Measurements from ENCODE around the gene IQSEC2. TPM values are rescaled to one million over a fixed set of nuclear protein-coding genes. Genes with fewer than 3 reads are reported as not detected.
A peak's percentile ranks its signal among the peaks of the same experiment; 100 is the strongest.

Gene IQSEC2
- total and polyA plus RNA-seq, 9 of the 15 experiments (the other 6 are each of a cell fraction or from before 2014, with no cell fraction given), result 2.7 to 41.8 (median 20.1) TPM

GRCh38 chrX:53257670-53258423 is 23.5 kb downstream of the IQSEC2 start (continued):
- no peak for TF ChIP-seq MECOM (CRISPR knock-in tag; IDR thresholded peaks at IDR 0.05)
- no peak for TF ChIP-seq MTF1 (CRISPR knock-in tag; IDR thresholded peaks at IDR 0.05; ENCODE audit: borderline replicate concordance)
- TF ChIP-seq ZNF668 (CRISPR knock-in tag; IDR thresholded peaks at IDR 0.05), result no peak
- TF ChIP-seq, protein P1, sequence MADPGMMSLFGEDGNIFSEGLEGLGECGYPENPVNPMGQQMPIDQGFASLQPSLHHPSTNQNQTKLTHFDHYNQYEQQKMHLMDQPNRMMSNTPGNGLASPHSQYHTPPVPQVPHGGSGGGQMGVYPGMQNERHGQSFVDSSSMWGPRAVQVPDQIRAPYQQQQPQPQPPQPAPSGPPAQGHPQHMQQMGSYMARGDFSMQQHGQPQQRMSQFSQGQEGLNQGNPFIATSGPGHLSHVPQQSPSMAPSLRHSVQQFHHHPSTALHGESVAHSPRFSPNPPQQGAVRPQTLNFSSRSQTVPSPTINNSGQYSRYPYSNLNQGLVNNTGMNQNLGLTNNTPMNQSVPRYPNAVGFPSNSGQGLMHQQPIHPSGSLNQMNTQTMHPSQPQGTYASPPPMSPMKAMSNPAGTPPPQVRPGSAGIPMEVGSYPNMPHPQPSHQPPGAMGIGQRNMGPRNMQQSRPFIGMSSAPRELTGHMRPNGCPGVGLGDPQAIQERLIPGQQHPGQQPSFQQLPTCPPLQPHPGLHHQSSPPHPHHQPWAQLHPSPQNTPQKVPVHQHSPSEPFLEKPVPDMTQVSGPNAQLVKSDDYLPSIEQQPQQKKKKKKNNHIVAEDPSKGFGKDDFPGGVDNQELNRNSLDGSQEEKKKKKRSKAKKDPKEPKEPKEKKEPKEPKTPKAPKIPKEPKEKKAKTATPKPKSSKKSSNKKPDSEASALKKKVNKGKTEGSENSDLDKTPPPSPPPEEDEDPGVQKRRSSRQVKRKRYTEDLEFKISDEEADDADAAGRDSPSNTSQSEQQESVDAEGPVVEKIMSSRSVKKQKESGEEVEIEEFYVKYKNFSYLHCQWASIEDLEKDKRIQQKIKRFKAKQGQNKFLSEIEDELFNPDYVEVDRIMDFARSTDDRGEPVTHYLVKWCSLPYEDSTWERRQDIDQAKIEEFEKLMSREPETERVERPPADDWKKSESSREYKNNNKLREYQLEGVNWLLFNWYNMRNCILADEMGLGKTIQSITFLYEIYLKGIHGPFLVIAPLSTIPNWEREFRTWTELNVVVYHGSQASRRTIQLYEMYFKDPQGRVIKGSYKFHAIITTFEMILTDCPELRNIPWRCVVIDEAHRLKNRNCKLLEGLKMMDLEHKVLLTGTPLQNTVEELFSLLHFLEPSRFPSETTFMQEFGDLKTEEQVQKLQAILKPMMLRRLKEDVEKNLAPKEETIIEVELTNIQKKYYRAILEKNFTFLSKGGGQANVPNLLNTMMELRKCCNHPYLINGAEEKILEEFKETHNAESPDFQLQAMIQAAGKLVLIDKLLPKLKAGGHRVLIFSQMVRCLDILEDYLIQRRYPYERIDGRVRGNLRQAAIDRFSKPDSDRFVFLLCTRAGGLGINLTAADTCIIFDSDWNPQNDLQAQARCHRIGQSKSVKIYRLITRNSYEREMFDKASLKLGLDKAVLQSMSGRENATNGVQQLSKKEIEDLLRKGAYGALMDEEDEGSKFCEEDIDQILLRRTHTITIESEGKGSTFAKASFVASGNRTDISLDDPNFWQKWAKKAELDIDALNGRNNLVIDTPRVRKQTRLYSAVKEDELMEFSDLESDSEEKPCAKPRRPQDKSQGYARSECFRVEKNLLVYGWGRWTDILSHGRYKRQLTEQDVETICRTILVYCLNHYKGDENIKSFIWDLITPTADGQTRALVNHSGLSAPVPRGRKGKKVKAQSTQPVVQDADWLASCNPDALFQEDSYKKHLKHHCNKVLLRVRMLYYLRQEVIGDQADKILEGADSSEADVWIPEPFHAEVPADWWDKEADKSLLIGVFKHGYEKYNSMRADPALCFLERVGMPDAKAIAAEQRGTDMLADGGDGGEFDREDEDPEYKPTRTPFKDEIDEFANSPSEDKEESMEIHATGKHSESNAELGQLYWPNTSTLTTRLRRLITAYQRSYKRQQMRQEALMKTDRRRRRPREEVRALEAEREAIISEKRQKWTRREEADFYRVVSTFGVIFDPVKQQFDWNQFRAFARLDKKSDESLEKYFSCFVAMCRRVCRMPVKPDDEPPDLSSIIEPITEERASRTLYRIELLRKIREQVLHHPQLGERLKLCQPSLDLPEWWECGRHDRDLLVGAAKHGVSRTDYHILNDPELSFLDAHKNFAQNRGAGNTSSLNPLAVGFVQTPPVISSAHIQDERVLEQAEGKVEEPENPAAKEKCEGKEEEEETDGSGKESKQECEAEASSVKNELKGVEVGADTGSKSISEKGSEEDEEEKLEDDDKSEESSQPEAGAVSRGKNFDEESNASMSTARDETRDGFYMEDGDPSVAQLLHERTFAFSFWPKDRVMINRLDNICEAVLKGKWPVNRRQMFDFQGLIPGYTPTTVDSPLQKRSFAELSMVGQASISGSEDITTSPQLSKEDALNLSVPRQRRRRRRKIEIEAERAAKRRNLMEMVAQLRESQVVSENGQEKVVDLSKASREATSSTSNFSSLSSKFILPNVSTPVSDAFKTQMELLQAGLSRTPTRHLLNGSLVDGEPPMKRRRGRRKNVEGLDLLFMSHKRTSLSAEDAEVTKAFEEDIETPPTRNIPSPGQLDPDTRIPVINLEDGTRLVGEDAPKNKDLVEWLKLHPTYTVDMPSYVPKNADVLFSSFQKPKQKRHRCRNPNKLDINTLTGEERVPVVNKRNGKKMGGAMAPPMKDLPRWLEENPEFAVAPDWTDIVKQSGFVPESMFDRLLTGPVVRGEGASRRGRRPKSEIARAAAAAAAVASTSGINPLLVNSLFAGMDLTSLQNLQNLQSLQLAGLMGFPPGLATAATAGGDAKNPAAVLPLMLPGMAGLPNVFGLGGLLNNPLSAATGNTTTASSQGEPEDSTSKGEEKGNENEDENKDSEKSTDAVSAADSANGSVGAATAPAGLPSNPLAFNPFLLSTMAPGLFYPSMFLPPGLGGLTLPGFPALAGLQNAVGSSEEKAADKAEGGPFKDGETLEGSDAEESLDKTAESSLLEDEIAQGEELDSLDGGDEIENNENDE (IDR thresholded peaks at IDR 0.05; ENCODE audit: low read depth, low read length), result no peak
- no peak for TF ChIP-seq CHD2 (IDR thresholded peaks at IDR 0.05; ENCODE audit: low read depth, low read length)
- no peak for TF ChIP-seq ZNF197 (CRISPR knock-in tag; IDR thresholded peaks at IDR 0.05; ENCODE audit: low read depth)
- peak; percentile 39; the same call in 1 of the 2 replicates for TF ChIP-seq HDAC2 (IDR thresholded peaks at IDR 0.05)
- TF ChIP-seq GTF2F1 (IDR thresholded peaks at IDR 0.05; ENCODE audit: low read depth, low read length), result no peak
- TF ChIP-seq CCNT2 (IDR thresholded peaks at IDR 0.05; ENCODE audit: borderline replicate concordance, extremely low read depth, insufficient read length, low read depth, low read length), result no peak
- no peak for TF ChIP-seq RNF2 (IDR thresholded peaks at IDR 0.05)
- no peak for TF ChIP-seq ETS1 (conservative IDR thresholded peaks at IDR 0.05; ENCODE audit: control insufficient read depth, low read depth, low read length)
- TF ChIP-seq CTCF (IDR thresholded peaks at IDR 0.05 in 2 of 3, conservative IDR thresholded peaks at IDR 0.05 in 1 of 3; ENCODE audit: insufficient read depth in 2 of 3, low read depth in 1 of 3, low read length in 3 of 3), result no peak
- no peak for TF ChIP-seq TEAD4 (IDR thresholded peaks at IDR 0.05; ENCODE audit: low read length)
- no peak for TF ChIP-seq TEAD4 (CRISPR knock-in tag; IDR thresholded peaks at IDR 0.05; ENCODE audit: borderline replicate concordance)

All from K562 (cell line).